H1 (cell line): ENCODE results near the gene HNRNPAB. TPM values are rescaled to one million over a fixed set of nuclear protein-coding genes. Genes with fewer than 3 reads are reported as not detected.

Source experiments
- CTCF ChIA-PET: fragments of 300-600 bp; sonication (Branson Sonifier 250); formaldehyde crosslinking; loops from one replicate; lab custom pipeline; 2021; ENCODE audit not compliant: partially characterized antibody; lab: Charles Lee
- POLR2A ChIA-PET: fragments of 300-600 bp; sonication (Branson Sonifier 250); formaldehyde crosslinking; loops from one replicate; lab custom pipeline; 2021; ENCODE audit warnings: inconsistent platforms; ENCODE audit not compliant: partially characterized antibody; lab: Charles Lee
- DNase-seq, 2 experiments: peaks; one replicate each; pipeline versions ENCODE4 v3.0.0 to v3.0.0-alpha.2; 2010 to 2022; ENCODE audit warnings: low spot score in 2 of 2, low read depth in 1 of 2, mixed read lengths in 1 of 2
- FAIRE-seq: peaks from 2 replicates; lab custom pipeline; 2011; peaks lifted over from hg19 to GRCh38; lab: Jason Lieb, UNC
- H2AFZ ChIP-seq: 2 replicates; pipeline ENCODE4 v1.8.1; 2012; ENCODE audit warnings: low read length, inconsistent platforms
- H2AK5ac ChIP-seq: 2 replicates; pipeline ENCODE4 v1.6.1; 2013; ENCODE audit warnings: low read depth, low read length
- H2BK120ac ChIP-seq: replicated peaks from 2 replicates; pipeline ENCODE3; 2013; ENCODE audit warnings: low read depth, low read length, inconsistent platforms
- H2BK12ac ChIP-seq: 2 replicates; pipeline ENCODE4 v1.6.1; 2013; ENCODE audit warnings: low read depth, low read length
- H2BK15ac ChIP-seq: 2 replicates; pipeline ENCODE4 v1.6.1; 2013; ENCODE audit warnings: low read length
- H2BK20ac ChIP-seq: 2 replicates; pipeline ENCODE4 v1.6.1; 2013; ENCODE audit warnings: low read length
- H2BK5ac ChIP-seq: 2 replicates; pipeline ENCODE4 v1.6.1; 2013; ENCODE audit warnings: low read depth, low read length
- H3K14ac ChIP-seq: 2 replicates; pipeline ENCODE4 v1.6.1; 2013; ENCODE audit warnings: inconsistent platforms; ENCODE audit not compliant: insufficient read length
- H3K18ac ChIP-seq: 2 replicates; pipeline ENCODE4 v1.6.1; 2013; ENCODE audit warnings: low read length; ENCODE audit errors: extremely low read depth
- H3K23ac ChIP-seq: 2 replicates; pipeline ENCODE4 v1.6.1; 2013; ENCODE audit warnings: inconsistent platforms; ENCODE audit not compliant: insufficient read length
- H3K23me2 ChIP-seq: 2 replicates; pipeline ENCODE4 v1.6.1; 2013; ENCODE audit warnings: low read depth, low read length
- H3K27ac ChIP-seq: 2 replicates; pipeline ENCODE4 v1.6.1; 2011; ENCODE audit warnings: low read depth, low read length, inconsistent platforms
- H3K27me3 ChIP-seq, 4 experiments: replicated peaks in 1 of 4; 1 replicate in 1 of 4; 2 replicates in 3 of 4; pipeline versions ENCODE4 v1.6.1 to v1.8.1; 2011 to 2013; ENCODE audit warnings: low read length in 3 of 4, mild to moderate bottlenecking in 3 of 4, inconsistent platforms in 2 of 4, mixed read lengths in 2 of 4, moderate library complexity in 1 of 4; ENCODE audit not compliant: control insufficient read depth in 3 of 4, insufficient read depth in 3 of 4; ENCODE audit errors: extremely low read depth in 1 of 4
- H3K36me3 ChIP-seq, 4 experiments: 2 replicates each; pipeline versions ENCODE4 v1.6.1 to v1.8.1; 2011 to 2013; ENCODE audit warnings: mild to moderate bottlenecking in 4 of 4, low read length in 3 of 4, moderate library complexity in 2 of 4, control low read depth in 1 of 4, inconsistent platforms in 1 of 4; ENCODE audit not compliant: insufficient read depth in 4 of 4, control insufficient read depth in 2 of 4
- H3K4ac ChIP-seq: replicated peaks from 2 replicates; pipeline ENCODE3; 2013; ENCODE audit warnings: low read length, low read depth, mixed read lengths, inconsistent platforms; ENCODE audit not compliant: insufficient read length
- H3K4me1 ChIP-seq, 4 experiments: replicated peaks in 1 of 4; 1 replicate in 1 of 4; 2 replicates in 3 of 4; pipeline versions ENCODE4 v1.6.1 to v1.8.1; 2011 to 2013; ENCODE audit warnings: low read length in 3 of 4, inconsistent platforms in 2 of 4, mixed read lengths in 1 of 4; ENCODE audit not compliant: insufficient read depth in 4 of 4, control insufficient read depth in 3 of 4
- H3K4me2 ChIP-seq, 2 experiments: 2 replicates each; pipeline versions ENCODE4 v1.6.1 to v1.8.1; 2011 to 2013; ENCODE audit warnings: low read depth in 2 of 2, low read length in 2 of 2, control low read depth in 1 of 2, inconsistent platforms in 1 of 2, mild to moderate bottlenecking in 1 of 2; ENCODE audit not compliant: insufficient read depth in 1 of 2
- H3K4me3 ChIP-seq, 4 experiments: fragments of 200-600, 300-600 bp in 1 of 4; sonication (generic), shearing (Covaris generic), sonication (Bioruptor Twin) in 1 of 4; 2 replicates each; pipeline versions ENCODE4 v1.5.1 to v1.8.1; 2011 to 2016; ENCODE audit warnings: low read length in 4 of 4, low read depth in 3 of 4, control low read depth in 2 of 4, inconsistent platforms in 2 of 4, mild to moderate bottlenecking in 2 of 4, mixed read lengths in 1 of 4, moderate library complexity in 1 of 4; ENCODE audit not compliant: insufficient read depth in 2 of 4; ENCODE audit errors: extremely low read depth in 1 of 4
- H3K56ac ChIP-seq: replicated peaks from 2 replicates; pipeline ENCODE3; 2013; ENCODE audit warnings: low read depth, mild to moderate bottlenecking, mixed read lengths, low read length, inconsistent platforms; ENCODE audit not compliant: insufficient read length
- H3K79me1 ChIP-seq: 2 replicates; pipeline ENCODE4 v1.6.1; 2013; ENCODE audit warnings: low read depth, low read length, control low read depth
- H3K79me2 ChIP-seq, 2 experiments: 2 replicates each; pipeline versions ENCODE4 v1.6.1 to v1.8.1; 2012 to 2013; ENCODE audit warnings: low read length in 2 of 2, mild to moderate bottlenecking in 2 of 2, inconsistent platforms in 1 of 2; ENCODE audit not compliant: insufficient read depth in 2 of 2, control insufficient read depth in 1 of 2
- H3K9ac ChIP-seq, 4 experiments: replicated peaks in 1 of 4; 1 replicate in 1 of 4; 2 replicates in 3 of 4; pipeline versions ENCODE4 v1.6.1 to v1.8.1; 2011 to 2013; ENCODE audit warnings: low read depth in 3 of 4, low read length in 3 of 4, control low read depth in 2 of 4, mild to moderate bottlenecking in 2 of 4, moderate library complexity in 2 of 4, inconsistent platforms in 1 of 4; ENCODE audit errors: extremely low read depth in 1 of 4
- H3K9me3 ChIP-seq, 2 experiments: 2 replicates each; pipeline versions ENCODE4 v1.6.1 to v1.8.1; 2012 to 2013; ENCODE audit warnings: mild to moderate bottlenecking in 2 of 2, moderate library complexity in 2 of 2, control low read depth in 1 of 2, inconsistent platforms in 1 of 2, low read depth in 1 of 2, low read length in 1 of 2, mixed read lengths in 1 of 2; ENCODE audit not compliant: insufficient read depth in 2 of 2
- H4K20me1 ChIP-seq, 2 experiments: replicated peaks in 1 of 2; 2 replicates each; pipeline versions ENCODE3 to v1.8.1; 2011 to 2013; ENCODE audit warnings: inconsistent platforms in 2 of 2, low read length in 2 of 2, mild to moderate bottlenecking in 1 of 2; ENCODE audit not compliant: insufficient read depth in 2 of 2, control insufficient read depth in 1 of 2
- H4K5ac ChIP-seq: 2 replicates; pipeline ENCODE4 v1.6.1; 2013; ENCODE audit warnings: low read length, low read depth, mixed read lengths, inconsistent platforms; ENCODE audit not compliant: insufficient read length
- H4K8ac ChIP-seq: 2 replicates; pipeline ENCODE4 v1.8.0; 2013; ENCODE audit warnings: mild to moderate bottlenecking, moderate library complexity, low read length, inconsistent platforms; ENCODE audit not compliant: insufficient read depth; ENCODE audit errors: extremely low read depth
- H4K91ac ChIP-seq: replicated peaks from 2 replicates; pipeline ENCODE3; 2013; ENCODE audit warnings: low read length, mixed read lengths, inconsistent platforms; ENCODE audit not compliant: insufficient read length
- CHD1 ChIP-seq: IDR thresholded peaks from 2 replicates; pipeline ENCODE4 v1.6.1; 2012; ENCODE audit warnings: low read depth, low read length, improper control_type of control experiment
- CREB1 ChIP-seq: IDR thresholded peaks from 2 replicates; pipeline ENCODE4 v1.6.1; 2012; ENCODE audit warnings: inconsistent platforms
- CTBP2 ChIP-seq: IDR thresholded peaks from 2 replicates; pipeline ENCODE4 v1.7.0; 2011; ENCODE audit warnings: borderline replicate concordance, mild to moderate bottlenecking, moderate library complexity, mixed read lengths, low read length; ENCODE audit not compliant: insufficient read depth, insufficient read length
- EZH2 ChIP-seq: fragments of 200-600 bp; sonication (generic); IDR thresholded peaks from 2 replicates; pipeline ENCODE4 v1.7.1; 2012; ENCODE audit warnings: low read depth, mild to moderate bottlenecking, moderate library complexity, low read length, inconsistent platforms; ENCODE audit not compliant: severe bottlenecking
- RNF2 ChIP-seq: fragments of 200-900, 300-1000 bp; sonication (generic); IDR thresholded peaks from 2 replicates; pipeline ENCODE4 v1.7.1; 2016; ENCODE audit warnings: borderline replicate concordance, low read depth, mild to moderate bottlenecking, antibody characterized with exemption, low read length; ENCODE audit not compliant: poor library complexity, severe bottlenecking; ENCODE audit errors: missing control alignments
- YY1 ChIP-seq: IDR thresholded peaks from 2 replicates; pipeline ENCODE4 v1.6.1; 2011; ENCODE audit warnings: low read depth, mild to moderate bottlenecking, low read length
- WGBS, 2 experiments: shearing (Covaris generic) in 1 of 2; methylation state at CpG; one replicate each; pipeline versions ENCODE4 v1.1.6 to v1.1.7; 2013 to 2015; ENCODE audit warnings: low lambda C conversion rate in 2 of 2, mixed read lengths in 2 of 2, inconsistent platforms in 1 of 2, low coverage in 1 of 2, missing lambda C conversion rate in 1 of 2; ENCODE audit not compliant: insufficient replicate concordance in 2 of 2, insufficient coverage in 1 of 2, insufficient read length in 1 of 2; ENCODE audit errors: extremely low coverage in 1 of 2, missing lambda C conversion rate in 1 of 2; 5-methylcytosine and 5-hydroxymethylcytosine counted together
- polyA plus RNA-seq, 7 experiments: library from polyadenylated mRNA; depleted of rRNA in 3 of 7; stranded (reverse) in 5 of 7; unstranded in 2 of 7; fragments of >200 nt in 5 of 7; fragments of 200-250 nt in 2 of 7; gene quantifications; 1 replicate in 5 of 7; 2 replicates in 1 of 7; 4 replicates in 1 of 7; pipeline versions ENCODE4 v1.2.1 to v1.2.3, GENCODE V29; 2011 to 2013; ENCODE audit warnings: missing spikeins in 2 of 7, mixed read lengths in 2 of 7
- total RNA-seq: library from RNA; stranded (reverse); fragmentation: NEBNext Ultra II Directional; extraction: Animal tissue kit (Norgen Biotek cat#: 25700); gene quantifications from 2 replicates; pipeline ENCODE4 v1.2.1, GENCODE V29; 2021

HNRNPAB gene
- total and polyA plus RNA-seq, 2 of the 8 experiments (the other 6 are each of a cell fraction or from before 2014, with no cell fraction given) = 373 to 563 TPM

DNA sequence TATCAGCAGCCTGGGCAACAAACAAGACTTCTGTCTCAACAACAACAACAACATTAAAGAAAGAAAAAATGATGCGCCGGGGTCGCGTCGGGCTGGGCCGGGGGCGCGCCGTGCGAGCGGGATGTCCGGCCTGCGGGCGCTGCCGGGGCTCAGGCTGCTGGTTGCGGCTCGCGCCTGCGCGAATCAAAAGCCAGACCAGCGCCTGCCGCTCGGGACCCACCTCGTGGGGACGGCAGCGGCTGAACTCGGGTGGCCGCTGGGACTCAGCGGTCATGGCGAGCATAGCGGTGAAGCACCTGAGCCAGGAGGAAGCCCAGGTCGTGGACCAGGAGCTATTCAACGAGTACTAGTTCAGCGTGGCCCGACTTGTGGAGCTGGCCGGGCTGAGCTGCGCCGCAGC is 38.8 kb upstream of the HNRNPAB start:
- Histone ChIP-seq H4K8ac (no peak overlapping the region), H3K23ac (no peak overlapping the region), H3K4me2 (no peak overlapping the region), H4K20me1 (no peaks in the 10 kb centered on the region), H4K91ac (no peak overlapping the region), H3K36me3 (no peaks in the 10 kb centered on the region), H3K79me2 (no peaks in the 10 kb centered on the region), H4K5ac (no peak overlapping the region), H3K23me2 (no peaks in the 10 kb centered on the region; the same call in 1 of the 2 replicates), H3K4ac (no peak overlapping the region), H3K9ac (no peak overlapping the region), H2BK15ac (no peak overlapping the region), H2BK120ac (no peak overlapping the region), H3K27ac (no peak overlapping the region), H3K4me1 (peaks cover 2 to 12% (median 6%) of the 10 kb centered on the region in 4 experiments; a peak in 4 of 7 replicates), H2BK20ac (no peak overlapping the region), H3K18ac (no peak overlapping the region), H2BK5ac (no peak overlapping the region), H3K9me3 (no peaks in the 10 kb centered on the region), H3K14ac (no peak overlapping the region), H3K4me3 (no peak overlapping the region), H3K27me3 (peaks cover 0 to 4% (median 2%) of the 10 kb centered on the region in 4 experiments; a peak in 1 of 7 replicates), H3K56ac (no peak overlapping the region), H2AFZ (no peak overlapping the region), H2AK5ac (no peak overlapping the region), H3K79me1 (no peaks in the 10 kb centered on the region), H2BK12ac (no peak overlapping the region)
- DNase-seq (no peak), FAIRE-seq (no peak)
- POLR2A ChIA-PET = interaction anchor here (0.6 to 38.5 kb wide), 6 partner anchors 11 to 39 kb away, joined by 3 to 985 read pairs (median 5); partner anchors contain the start of genes HNRNPAB and NHP2
- 98% methylated on average over 29 of the region's 38 CpGs; no CpG with 5 or more reads in 1 of the 2 experiments for WGBS, 2 experiments
- CTCF ChIA-PET = interaction anchor here (0.6 to 4.9 kb wide), 7 partner anchors 11 to 99 kb away, joined by 3 to 23 read pairs (median 3); partner anchors contain the start of gene NHP2
- no peak for TF ChIP-seq CHD1
- TF ChIP-seq CTBP2 = no peak
- TF ChIP-seq YY1 = no peak
- TF ChIP-seq CREB1 = no peak
- no peak for TF ChIP-seq RNF2
- no peak for TF ChIP-seq EZH2
